Measurements from ENCODE around the gene CCNDBP1.

The CCNDBP1 gene

DNA sequence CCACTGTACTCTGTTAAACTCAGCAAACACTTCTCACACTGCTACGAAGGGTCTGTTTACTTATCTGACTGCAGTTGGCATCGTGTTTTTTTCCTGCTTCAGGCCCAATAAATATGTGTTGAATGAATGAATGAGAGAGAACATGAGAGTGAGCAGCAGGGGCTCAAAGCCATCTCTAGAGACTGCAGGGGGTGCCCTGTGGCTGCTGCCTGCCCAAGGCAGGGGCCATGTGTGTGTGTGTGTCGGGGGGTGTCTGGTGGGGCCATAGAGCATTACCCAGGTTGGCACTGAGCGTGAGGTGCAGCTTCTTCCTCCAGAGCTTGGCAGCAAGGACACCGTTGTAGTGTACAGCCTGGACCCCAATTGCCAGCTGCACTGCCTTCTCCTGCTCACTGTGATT is 20.9 kb downstream of the CCNDBP1 start:
- no peaks in the 10 kb centered on the region for H3K36me3 Mint-ChIP-seq (ENCODE audit: low read depth)
- H3K27ac Mint-ChIP-seq, result no peak overlapping the region
- peaks cover 4% of the 10 kb centered on the region for H3K27me3 Mint-ChIP-seq
- H3K9me3 Mint-ChIP-seq, result no peaks in the 10 kb centered on the region
- H3K4me1 Mint-ChIP-seq (ENCODE audit: low read depth), result peaks cover 6% of the 10 kb centered on the region
- no peak overlapping the region for H3K4me3 Mint-ChIP-seq

DNA sequence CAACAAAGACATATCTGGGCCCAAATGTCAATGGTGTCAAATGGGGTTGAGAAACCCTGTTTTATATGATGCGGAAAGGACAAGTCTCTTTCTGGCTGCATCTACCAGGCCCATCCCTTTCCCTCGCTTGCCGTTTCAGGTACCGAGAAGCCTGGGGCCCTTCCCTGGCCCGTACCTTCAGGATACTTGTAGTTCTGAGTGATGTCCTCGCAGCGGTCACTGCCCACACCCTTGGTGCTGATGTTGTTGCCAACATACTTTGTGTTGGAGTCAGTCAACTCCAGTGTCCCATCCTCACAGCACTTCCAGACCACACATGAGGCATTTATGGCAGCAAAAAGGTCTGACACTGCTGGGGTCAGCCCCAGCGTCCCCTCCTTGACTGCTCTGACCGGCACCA is 21.8 kb downstream of the CCNDBP1 start:
- Mint-ChIP-seq H3K4me1 (ENCODE audit: low read depth) (peaks cover 6% of the 10 kb centered on the region), H3K36me3 (ENCODE audit: low read depth) (no peaks in the 10 kb centered on the region), H3K4me3 (no peak overlapping the region), H3K27ac (no peak overlapping the region), H3K27me3 (peaks cover 4% of the 10 kb centered on the region), H3K9me3 (no peaks in the 10 kb centered on the region)

DNA sequence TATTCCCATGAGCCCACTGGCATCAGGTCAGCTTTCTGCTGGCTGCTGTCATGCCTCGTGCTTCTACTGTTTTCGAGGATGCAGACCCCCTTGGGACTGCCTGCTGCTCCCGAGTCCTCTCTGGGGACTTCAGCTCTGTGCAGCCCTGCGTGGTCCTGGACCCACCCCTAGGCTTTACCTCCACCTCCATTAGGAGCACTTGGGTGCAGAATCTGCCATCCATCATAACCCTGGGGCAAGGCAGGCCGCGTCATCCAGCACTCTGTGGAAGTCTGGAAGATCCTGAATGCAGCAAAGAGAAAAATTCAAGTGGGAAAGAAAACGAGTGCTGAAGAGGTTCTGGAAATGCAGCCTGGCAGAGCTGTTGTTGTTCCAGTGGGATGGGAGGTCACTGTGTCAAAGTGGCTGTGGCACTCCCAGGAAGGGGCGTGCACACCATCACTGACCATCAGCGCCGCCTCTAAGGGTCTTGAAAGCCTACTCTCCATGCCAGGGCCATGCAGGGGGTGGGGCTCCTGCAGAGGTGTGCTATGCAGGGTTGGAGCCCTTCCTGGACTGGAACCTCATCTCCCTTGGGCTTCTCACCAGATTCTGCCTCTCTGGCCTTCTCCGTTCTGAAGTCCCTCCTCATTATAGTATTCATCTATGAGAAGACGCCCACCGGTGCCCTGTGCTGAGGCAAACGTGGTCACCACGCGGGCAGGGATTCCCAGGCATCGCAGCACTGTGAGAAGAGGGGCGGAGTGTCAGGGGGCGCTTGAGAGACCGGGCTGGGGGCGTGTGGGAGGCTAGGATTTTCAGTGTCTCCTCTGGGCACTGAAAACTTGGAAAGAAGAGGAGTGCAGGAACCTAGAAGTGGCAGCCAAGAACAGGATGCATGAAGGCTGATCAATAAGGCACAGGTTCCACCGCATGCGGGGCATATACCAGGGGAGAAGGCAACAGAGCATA is 23.1 kb downstream of the CCNDBP1 start:
- no peak overlapping the region for H3K27ac Mint-ChIP-seq
- H3K9me3 Mint-ChIP-seq, result no peaks in the 10 kb centered on the region
- H3K36me3 Mint-ChIP-seq (ENCODE audit: low read depth), result no peaks in the 10 kb centered on the region
- H3K4me1 Mint-ChIP-seq (ENCODE audit: low read depth), result peaks cover 6% of the 10 kb centered on the region
- peaks cover 4% of the 10 kb centered on the region for H3K27me3 Mint-ChIP-seq
- no peak overlapping the region for H3K4me3 Mint-ChIP-seq

DNA sequence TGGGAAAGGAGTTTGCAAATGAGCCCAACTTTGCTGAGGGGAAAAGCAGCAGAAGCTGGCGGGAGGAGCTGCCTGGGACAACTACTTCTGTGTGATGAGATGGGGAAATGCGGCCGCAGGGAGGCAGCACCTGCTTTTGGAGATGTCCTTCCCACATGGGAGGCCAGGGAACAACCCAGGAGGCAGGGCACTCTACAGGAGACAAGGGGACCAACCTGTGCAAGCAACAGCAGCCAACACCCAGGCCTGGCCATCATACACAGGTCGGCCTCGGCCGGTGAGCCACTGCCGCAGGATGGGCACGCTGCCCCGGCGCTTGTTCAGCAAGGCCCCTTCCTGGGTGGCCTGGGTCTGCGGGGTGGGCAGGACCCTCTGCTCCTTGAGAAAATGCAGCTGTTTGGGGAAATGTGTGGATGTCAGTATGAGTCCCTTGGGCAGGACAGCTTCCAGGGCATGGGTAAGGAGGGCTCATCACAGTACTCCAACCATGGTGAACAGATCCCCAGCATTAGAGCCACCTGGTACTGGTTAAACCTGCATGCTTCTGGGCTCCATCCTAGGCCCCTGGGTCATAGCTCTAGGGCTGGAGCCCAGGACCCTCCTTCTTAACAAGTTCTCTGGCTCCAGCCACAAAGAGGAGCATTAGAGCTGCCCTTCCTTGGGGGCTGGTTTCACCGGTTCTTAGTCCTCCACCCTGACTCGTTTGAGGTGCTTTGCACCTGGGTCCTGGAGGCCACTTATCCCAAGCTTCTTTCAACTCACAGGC is 24.0 kb downstream of the CCNDBP1 start:
- H3K27ac Mint-ChIP-seq, result no peak overlapping the region
- H3K36me3 Mint-ChIP-seq (ENCODE audit: low read depth), result no peaks in the 10 kb centered on the region

DNA sequence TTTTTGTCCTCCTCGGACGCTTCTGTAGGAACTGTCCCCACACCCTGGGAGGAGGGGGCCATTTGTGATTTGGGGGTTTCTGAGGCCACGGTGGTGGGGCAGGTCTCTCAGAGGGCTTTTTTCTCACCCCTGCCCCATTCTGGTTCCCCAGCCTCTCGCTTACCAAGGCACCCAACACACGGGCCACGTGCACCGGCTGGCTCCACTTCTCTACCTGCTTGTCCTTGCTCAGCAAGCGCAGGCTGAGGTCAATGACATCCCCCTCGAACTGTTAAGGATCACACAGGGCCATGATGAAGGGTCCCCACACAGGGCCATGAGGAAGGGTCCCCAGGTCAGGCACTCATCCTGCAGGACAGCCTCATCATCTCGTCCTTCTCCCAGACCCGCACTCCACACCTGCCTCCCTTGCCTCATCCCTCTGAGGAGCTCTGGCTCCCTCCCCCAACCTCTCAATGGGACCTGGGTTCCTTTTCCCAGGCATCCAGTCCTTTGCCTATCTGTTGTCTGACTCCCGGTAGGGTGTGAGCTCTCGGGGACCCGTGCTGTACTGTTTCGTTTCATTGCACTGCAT is 25.1 kb downstream of the CCNDBP1 start:
- peaks cover 4% of the 10 kb centered on the region for H3K27me3 Mint-ChIP-seq
- H3K4me1 Mint-ChIP-seq (ENCODE audit: low read depth), result no peaks in the 10 kb centered on the region
- no peak overlapping the region for H3K27ac Mint-ChIP-seq
- no peaks in the 10 kb centered on the region for H3K36me3 Mint-ChIP-seq (ENCODE audit: low read depth)
- no peak overlapping the region for H3K4me3 Mint-ChIP-seq
- no peaks in the 10 kb centered on the region for H3K9me3 Mint-ChIP-seq

More for the DNA sequence above, 24.0 kb downstream of the CCNDBP1 start:
- peaks cover 4% of the 10 kb centered on the region for H3K27me3 Mint-ChIP-seq
- H3K4me1 Mint-ChIP-seq (ENCODE audit: low read depth), result peaks cover 4% of the 10 kb centered on the region
- no peaks in the 10 kb centered on the region for H3K9me3 Mint-ChIP-seq
- no peak overlapping the region for H3K4me3 Mint-ChIP-seq

DNA sequence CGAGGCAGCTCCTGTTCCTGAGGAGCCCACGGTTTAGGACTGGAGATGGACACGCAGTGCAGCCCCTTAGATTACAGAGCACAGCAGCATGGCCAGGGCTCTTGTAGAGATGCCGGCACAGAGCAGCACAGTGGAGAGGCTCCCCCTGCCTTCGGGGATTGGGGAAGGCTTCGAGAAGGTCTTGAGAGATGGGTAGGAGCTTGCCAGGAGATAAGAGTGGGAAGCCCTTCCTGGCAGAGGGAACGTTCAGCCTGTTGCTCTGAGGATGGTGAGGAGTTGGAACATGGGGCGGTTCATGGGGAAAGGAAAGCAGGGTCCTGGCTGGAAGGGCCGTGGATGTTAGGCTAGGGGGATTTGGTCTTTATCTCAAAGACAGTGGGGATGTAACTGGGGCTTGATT is 25.6 kb downstream of the CCNDBP1 start:
- no peak overlapping the region for H3K27ac Mint-ChIP-seq
- H3K4me3 Mint-ChIP-seq, result no peak overlapping the region
- H3K27me3 Mint-ChIP-seq, result peaks cover 4% of the 10 kb centered on the region
- H3K4me1 Mint-ChIP-seq (ENCODE audit: low read depth), result no peaks in the 10 kb centered on the region
- H3K9me3 Mint-ChIP-seq, result no peaks in the 10 kb centered on the region
- H3K36me3 Mint-ChIP-seq (ENCODE audit: low read depth), result no peaks in the 10 kb centered on the region

DNA sequence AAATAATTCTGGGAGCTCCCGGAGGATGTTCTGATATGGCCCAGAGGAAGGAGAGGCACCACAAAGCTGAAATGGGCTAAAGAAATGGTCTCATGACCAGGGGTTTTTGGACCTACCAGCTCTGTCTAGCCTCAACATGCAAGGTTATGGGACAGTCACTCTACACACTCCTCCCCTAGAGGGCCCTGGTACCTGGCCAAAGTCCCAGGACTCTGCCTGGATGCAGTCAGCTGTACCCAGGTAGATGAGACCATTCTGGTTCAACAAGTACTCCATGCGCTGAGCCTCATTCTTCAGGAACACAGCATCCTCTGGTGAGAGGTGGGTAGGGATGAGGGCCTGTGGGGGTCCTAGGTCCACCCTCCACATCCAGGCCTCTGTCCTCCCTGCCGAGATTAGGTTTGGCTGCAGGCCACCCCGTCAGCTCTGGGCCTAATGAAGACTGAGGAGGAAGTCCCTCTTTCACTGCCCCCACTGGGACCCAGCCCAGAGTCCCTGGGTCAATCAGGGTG is 26.1 kb downstream of the CCNDBP1 start:
- Mint-ChIP-seq H3K36me3 (ENCODE audit: low read depth) (no peaks in the 10 kb centered on the region), H3K27ac (no peak overlapping the region)

DNA sequence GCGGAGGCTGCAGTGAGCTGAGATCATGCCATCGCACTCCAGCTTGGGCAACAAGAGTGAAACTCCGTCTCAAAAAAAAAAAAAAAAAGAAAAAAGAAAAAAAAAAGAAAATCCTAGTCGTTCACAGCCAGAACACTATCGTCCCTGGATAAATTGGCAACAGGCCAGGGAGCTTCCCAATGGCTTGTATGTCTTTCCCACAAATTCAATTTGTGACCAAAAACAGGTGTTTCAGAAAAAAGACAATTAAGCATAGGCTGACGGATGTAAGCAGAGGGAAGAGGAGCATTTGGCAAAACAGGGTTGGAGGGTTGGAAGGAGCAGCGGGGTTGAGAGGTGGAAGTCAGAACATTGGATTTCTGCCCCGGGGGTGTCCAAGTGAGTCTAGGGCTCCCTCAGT is 27.1 kb downstream of the CCNDBP1 start:
- Mint-ChIP-seq H3K4me1 (ENCODE audit: low read depth) (no peaks in the 10 kb centered on the region), H3K4me3 (no peak overlapping the region), H3K27ac (no peak overlapping the region), H3K9me3 (no peaks in the 10 kb centered on the region), H3K36me3 (ENCODE audit: low read depth) (no peaks in the 10 kb centered on the region), H3K27me3 (peaks cover 4% of the 10 kb centered on the region)

More for the DNA sequence above, 26.1 kb downstream of the CCNDBP1 start:
- Mint-ChIP-seq H3K9me3 (no peaks in the 10 kb centered on the region), H3K4me3 (no peak overlapping the region), H3K27me3 (peaks cover 4% of the 10 kb centered on the region), H3K4me1 (ENCODE audit: low read depth) (no peaks in the 10 kb centered on the region)

DNA sequence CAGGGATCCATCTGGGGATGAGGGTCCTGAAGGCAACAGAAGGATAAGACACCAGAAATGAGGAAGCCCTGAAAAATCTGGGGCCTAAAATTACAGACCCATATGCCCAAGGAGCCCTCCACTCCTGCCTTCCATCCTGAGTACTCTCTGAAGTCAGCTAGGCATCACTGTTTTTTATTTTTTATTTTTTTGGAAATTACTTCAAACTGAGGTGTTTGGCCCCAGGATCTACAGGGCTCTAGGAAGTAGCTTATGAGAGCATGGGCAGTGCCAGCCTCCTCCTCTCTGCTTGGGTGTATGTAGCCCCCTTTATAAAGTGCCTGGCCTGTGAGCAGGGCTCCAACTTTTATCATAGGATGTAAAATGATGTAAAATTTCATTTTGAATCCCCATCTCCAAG is 27.7 kb downstream of the CCNDBP1 start:
- no peaks in the 10 kb centered on the region for H3K36me3 Mint-ChIP-seq (ENCODE audit: low read depth)

DNA sequence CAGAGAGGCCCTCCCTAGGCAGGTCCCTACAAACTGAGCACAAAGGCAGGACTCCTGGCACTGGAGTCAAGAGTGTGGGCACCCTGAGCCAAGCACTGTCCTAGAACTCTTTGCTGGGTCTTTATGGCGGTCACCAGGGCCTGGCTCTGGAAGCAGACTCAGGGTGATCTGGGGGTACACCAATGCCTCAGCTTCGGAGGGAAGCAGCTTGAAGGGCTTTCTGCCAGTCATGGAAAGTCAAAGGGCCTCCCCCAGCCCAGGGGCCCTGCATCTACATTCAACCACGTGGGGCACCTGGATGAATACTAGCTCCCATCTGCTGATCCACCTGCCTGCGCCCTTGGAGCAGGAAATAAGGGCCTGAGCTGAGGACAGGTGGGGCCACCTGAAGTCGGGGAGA is 28.3 kb downstream of the CCNDBP1 start:
- no peaks in the 10 kb centered on the region for H3K36me3 Mint-ChIP-seq (ENCODE audit: low read depth)
- H3K4me3 Mint-ChIP-seq, result no peak overlapping the region
- peaks cover 4% of the 10 kb centered on the region for H3K27me3 Mint-ChIP-seq
- no peaks in the 10 kb centered on the region for H3K4me1 Mint-ChIP-seq (ENCODE audit: low read depth)
- no peaks in the 10 kb centered on the region for H3K9me3 Mint-ChIP-seq
- no peak overlapping the region for H3K27ac Mint-ChIP-seq

More for the DNA sequence above, 27.7 kb downstream of the CCNDBP1 start:
- H3K4me3 Mint-ChIP-seq, result no peak overlapping the region
- no peak overlapping the region for H3K27ac Mint-ChIP-seq
- no peaks in the 10 kb centered on the region for H3K9me3 Mint-ChIP-seq
- peaks cover 4% of the 10 kb centered on the region for H3K27me3 Mint-ChIP-seq
- H3K4me1 Mint-ChIP-seq (ENCODE audit: low read depth), result no peaks in the 10 kb centered on the region

DNA sequence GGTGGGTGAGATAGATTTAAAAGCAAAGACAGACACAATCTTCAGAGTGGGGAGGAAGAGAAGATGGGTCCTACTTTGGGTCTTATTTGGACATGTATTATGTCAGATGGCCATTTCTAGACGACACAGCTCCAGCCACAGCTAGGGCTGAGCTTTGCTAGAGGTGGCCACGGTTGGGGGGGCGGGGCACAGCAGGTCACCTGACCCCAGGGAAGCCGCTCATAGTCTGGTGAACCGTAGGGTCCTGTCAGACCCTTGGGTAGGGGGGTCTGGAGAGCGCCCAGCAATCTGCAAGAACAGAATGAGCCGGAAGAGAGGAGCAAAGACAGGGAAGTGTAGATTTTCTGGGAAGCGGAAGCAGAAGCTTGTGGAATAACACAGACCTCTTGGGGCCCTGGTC is 29.0 kb downstream of the CCNDBP1 start:
- Mint-ChIP-seq H3K36me3 (ENCODE audit: low read depth) (no peaks in the 10 kb centered on the region), H3K9me3 (no peaks in the 10 kb centered on the region), H3K4me1 (ENCODE audit: low read depth) (no peaks in the 10 kb centered on the region), H3K27ac (no peak overlapping the region), H3K4me3 (no peak overlapping the region), H3K27me3 (peaks cover 4% of the 10 kb centered on the region)

DNA sequence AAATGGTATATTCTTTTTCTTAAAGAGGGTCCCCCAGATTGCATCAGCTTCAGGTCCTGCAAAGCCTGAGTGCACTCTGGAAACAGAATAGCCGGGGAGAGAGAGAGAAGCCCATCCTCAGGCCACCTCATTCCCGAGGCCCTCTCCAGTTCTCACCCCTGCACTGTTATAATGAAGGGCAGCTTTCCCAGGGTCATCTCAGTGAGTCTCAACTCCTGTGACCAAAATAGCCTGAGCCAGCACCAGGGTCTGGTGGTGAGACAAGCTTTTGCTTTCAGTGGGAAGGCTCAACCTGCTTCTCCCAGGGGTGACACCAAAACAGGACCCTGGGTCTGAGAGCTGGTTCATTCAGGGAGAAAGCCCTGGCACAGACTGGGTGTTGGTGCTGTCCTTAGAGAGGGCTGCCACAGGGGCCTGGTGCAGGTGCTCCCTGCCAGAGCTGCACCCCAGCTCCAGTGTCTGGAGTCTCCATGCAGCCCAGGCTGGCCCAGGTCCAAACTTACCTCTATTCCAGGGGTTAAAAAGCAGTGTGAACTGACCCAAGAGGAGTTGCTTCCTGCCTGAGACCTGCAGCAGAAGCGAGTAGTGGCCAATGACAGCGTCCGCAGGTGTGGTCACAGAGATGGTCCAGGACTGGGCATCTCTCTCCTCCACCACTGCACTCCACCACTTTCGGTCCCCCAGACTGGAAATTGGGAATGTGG is 29.5 kb downstream of the CCNDBP1 start:
- peaks cover under 1% of the 10 kb centered on the region for H3K27me3 Mint-ChIP-seq
- H3K36me3 Mint-ChIP-seq (ENCODE audit: low read depth), result no peaks in the 10 kb centered on the region
- H3K27ac Mint-ChIP-seq, result no peak overlapping the region
- no peaks in the 10 kb centered on the region for H3K4me1 Mint-ChIP-seq (ENCODE audit: low read depth)
- no peaks in the 10 kb centered on the region for H3K9me3 Mint-ChIP-seq
- H3K4me3 Mint-ChIP-seq, result no peak overlapping the region

DNA sequence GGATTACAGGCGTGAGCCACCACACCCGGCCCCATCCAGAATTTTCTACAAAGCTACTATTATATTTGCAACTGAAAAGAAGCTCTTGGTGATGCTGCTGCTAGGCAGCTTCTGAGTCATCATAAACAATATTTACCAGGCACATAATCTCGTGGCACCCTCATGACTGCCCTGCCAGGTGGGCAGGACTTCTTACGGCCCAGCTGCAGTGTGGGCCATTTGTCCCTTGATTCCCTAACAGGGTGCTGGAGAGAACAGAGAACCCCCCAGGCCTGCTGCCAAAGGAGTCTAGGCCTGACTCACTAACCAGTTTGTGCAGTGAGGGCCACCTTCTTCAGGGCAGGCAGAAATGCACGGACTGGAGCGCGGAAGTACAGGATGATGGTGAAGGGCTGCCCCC is 30.8 kb downstream of the CCNDBP1 start:
- no peak overlapping the region for H3K27ac Mint-ChIP-seq
- no peak overlapping the region for H3K4me3 Mint-ChIP-seq
- no peaks in the 10 kb centered on the region for H3K27me3 Mint-ChIP-seq
- H3K4me1 Mint-ChIP-seq (ENCODE audit: low read depth), result no peaks in the 10 kb centered on the region
- no peaks in the 10 kb centered on the region for H3K36me3 Mint-ChIP-seq (ENCODE audit: low read depth)
- H3K9me3 Mint-ChIP-seq, result no peaks in the 10 kb centered on the region

DNA sequence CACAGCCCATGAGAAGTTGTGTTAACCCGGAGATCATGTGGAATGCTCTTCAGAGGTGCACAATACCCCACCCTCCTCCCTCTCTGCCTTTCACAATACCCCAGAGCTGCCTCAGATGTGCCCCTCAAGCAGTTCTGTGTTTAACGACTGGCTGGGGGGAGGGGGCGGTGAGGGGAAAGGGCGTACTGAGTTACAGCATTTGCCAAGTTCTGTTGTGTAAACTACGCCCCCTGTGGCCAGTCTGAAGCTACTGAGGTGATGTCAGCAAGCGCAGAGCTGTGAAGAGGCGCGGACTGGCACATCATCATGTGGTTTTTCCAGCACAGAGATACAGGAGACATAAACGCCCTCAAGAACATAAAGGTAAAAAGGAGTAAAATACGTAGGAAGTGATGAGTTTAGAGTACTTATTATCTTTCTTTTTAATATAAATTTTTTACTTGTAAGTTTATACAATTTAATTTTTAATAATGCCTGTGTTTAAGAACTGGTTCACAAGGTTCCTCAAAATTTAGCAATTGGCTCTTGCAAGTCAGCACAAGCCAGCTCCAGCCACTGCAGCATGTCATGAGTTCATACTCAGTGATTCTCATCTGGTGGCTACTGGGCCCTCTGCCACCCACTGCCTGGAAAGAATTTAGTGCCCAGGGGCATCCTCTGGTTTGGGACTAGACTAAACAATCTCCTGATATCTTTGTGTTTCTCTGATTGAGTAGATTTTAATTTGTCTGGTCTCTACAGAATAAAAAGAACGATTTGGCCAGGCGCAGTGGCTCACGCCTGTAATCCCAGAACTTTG is 33.9 kb downstream of the CCNDBP1 start:
- Mint-ChIP-seq H3K27ac (no peak overlapping the region), H3K9me3 (no peaks in the 10 kb centered on the region), H3K27me3 (no peaks in the 10 kb centered on the region)

More for the DNA sequence above, 33.9 kb downstream of the CCNDBP1 start:
- no peaks in the 10 kb centered on the region for H3K4me1 Mint-ChIP-seq (ENCODE audit: low read depth)
- no peak overlapping the region for H3K4me3 Mint-ChIP-seq
- no peaks in the 10 kb centered on the region for H3K36me3 Mint-ChIP-seq (ENCODE audit: low read depth)
